Right cardiac atrium (tissue), 5 donors: Measurements from ENCODE around the gene IGFBP1. TPM values are rescaled to one million over a fixed set of nuclear protein-coding genes. Genes with fewer than 3 reads are reported as not detected.

Experiments
- ATAC-seq, 2 donors: fragments of 200-7000 bp; cut with Tn5 transposase; one replicate each; pipeline versions ENCODE4 v1.8.0 to v1.9.1; 2020; ENCODE audit warnings: moderate library complexity in 2 of 2, mild to moderate bottlenecking in 1 of 2
- DNase-seq, 3 donors: peaks; one replicate each; pipeline ENCODE4 v3.0.0-alpha.2; 2020
- H3K27ac ChIP-seq: one replicate; pipeline ENCODE4 v1.5.1; 2013; ENCODE audit warnings: mild to moderate bottlenecking, low read length, control low read depth, moderate library complexity
- H3K27me3 ChIP-seq: one replicate; pipeline ENCODE4 v1.6.1; 2013; ENCODE audit not compliant: control insufficient read depth, insufficient read depth
- H3K4me1 ChIP-seq: one replicate; pipeline ENCODE4 v1.6.1; 2013; ENCODE audit warnings: low read length; ENCODE audit not compliant: control insufficient read depth, insufficient read depth
- H3K4me3 ChIP-seq: one replicate; pipeline ENCODE4 v1.5.1; 2013; ENCODE audit warnings: low read length, control low read depth
- H3K9me3 ChIP-seq: one replicate; pipeline ENCODE4 v1.6.1; 2013; ENCODE audit warnings: low read length; ENCODE audit not compliant: control insufficient read depth
- WGBS: extraction: QIAGEN DNeasy Blood & Tissue Kit; methylation state at CpG from one replicate; pipeline ENCODE4 v1.1.7; 2013; 5-methylcytosine and 5-hydroxymethylcytosine counted together
- intact Hi-C, 4 donors: fragments of 100-400 bp; cut with DNase I; formaldehyde crosslinking; loops; one replicate each; pipeline versions ENCODE4 v1.11.0 to v1.14.0; 2022 to 2023
- polyA plus RNA-seq: library from polyadenylated mRNA; stranded (reverse); fragments of 200-250 nt; gene quantifications from one replicate; pipeline ENCODE4 v1.2.3, GENCODE V29; 2013
- total RNA-seq, 4 donors: library from RNA; stranded (reverse); fragmentation: NEBNext Ultra II Directional; extraction: Animal tissue kit (Norgen Biotek cat#: 25700); gene quantifications; one replicate each; pipeline ENCODE4 v1.2.1, GENCODE V29; 2021
- donor health status: healthy with polysubstance abuse.
- donor health status: DM: no; HTN: yes; CAD: no.
- donor health status: DM: no; HTN: no; CAD: no.
- donor health status: DM: no; HTN: yes; CAD: no; lungs with severe emphysema.
- donor health status: DM: yes; HTN: yes; CAD: no.

The IGFBP1 gene
- total and polyA plus RNA-seq, 5 donors: 0.14 to 0.25 TPM; not detected in 3

DNA sequence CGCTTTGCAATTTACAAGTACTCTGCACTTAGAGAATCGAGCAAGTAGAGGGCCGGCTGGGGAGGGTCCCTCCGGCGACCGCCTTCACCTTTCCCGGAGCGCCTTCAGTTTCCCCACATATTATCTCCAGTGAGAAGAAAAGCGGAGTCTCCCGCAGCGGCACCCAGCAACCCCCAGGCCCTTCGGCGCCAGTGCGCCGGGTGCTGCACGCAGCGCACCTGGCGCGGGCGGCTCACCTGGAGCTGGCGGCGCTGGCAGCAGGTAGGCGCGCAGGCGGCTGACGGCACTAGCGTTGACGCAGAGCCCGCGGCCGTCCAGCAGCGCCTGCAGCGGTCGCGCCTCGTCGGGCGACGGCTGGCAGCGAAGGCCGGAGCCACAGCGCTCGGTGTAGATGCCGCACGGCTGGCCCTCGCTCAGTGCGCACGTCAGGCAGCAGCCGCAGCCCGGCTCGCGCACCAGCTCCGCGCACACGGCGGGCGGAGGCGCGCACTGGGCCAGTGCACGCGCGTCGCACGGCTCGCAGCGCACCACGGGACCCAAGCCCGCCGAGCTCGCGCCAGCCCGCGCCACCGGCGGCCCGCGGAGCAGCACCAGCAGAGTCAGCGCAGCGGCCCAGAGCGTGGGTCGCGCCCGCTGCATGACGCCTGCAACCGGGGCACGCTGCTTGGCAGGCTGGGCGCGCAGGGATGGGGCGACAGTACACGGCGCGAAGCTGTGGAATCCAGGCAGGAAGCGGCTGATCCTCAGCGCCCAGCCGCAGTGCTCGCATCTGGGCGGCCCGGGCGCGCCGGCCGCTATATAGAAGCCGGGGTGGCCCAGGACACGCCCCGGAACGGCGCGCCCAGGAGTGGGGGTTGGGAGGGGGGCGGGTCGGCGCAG is 32.5 kb downstream of the IGFBP1 start, which contains the start of gene IGFBP3:
Gene IGFBP3 (minus strand): TSS at position 771 of the 879 bp plus-strand sequence. CDS start 132 bp downstream, at position 639.
- H3K4me1 ChIP-seq: peaks cover 5% of the 10 kb centered on the region
- H3K27me3 ChIP-seq: no peaks in the 10 kb centered on the region
- WGBS: under 1% methylated on average over 111 of the region's 111 CpGs

GRCh38 chr7:45921381-45921698 is 33.1 kb downstream of the IGFBP1 start:
- WGBS: 1% methylated on average over 31 of the region's 31 CpGs
- peak; percentile 2 to 6 for ATAC-seq
- peak overlapping the region; percentile 55 for H3K4me3 ChIP-seq
- DNase-seq: peak in 1 of 3 donors; percentile 15
- H3K27ac ChIP-seq: no peak overlapping the region
- H3K9me3 ChIP-seq: no peaks in the 10 kb centered on the region
- H3K27me3 ChIP-seq: no peaks in the 10 kb centered on the region
- intact Hi-C loops: loop anchor here (2.0 to 10.0 kb wide), 9 partner anchors 123 to 1333 kb away; no protein-coding TSS in a partner anchor
- H3K4me1 ChIP-seq: peaks cover 5% of the 10 kb centered on the region

More for the DNA sequence above, 32.5 kb downstream of the IGFBP1 start, which contains the start of gene IGFBP3:
- ATAC-seq: peak; percentile 85 to 90
- peak; percentile 66 to 88 (median 88) for DNase-seq
- Histone ChIP-seq H3K4me3 (peak within 1 kb of the TSS; percentile 55), H3K27ac (no peak within 1 kb of the TSS), H3K9me3 (no peaks in the 10 kb centered on the region)
- intact Hi-C loops: loop anchor here (2.0 to 10.0 kb wide), 9 partner anchors 124 to 1334 kb away; no protein-coding TSS in a partner anchor

DNA sequence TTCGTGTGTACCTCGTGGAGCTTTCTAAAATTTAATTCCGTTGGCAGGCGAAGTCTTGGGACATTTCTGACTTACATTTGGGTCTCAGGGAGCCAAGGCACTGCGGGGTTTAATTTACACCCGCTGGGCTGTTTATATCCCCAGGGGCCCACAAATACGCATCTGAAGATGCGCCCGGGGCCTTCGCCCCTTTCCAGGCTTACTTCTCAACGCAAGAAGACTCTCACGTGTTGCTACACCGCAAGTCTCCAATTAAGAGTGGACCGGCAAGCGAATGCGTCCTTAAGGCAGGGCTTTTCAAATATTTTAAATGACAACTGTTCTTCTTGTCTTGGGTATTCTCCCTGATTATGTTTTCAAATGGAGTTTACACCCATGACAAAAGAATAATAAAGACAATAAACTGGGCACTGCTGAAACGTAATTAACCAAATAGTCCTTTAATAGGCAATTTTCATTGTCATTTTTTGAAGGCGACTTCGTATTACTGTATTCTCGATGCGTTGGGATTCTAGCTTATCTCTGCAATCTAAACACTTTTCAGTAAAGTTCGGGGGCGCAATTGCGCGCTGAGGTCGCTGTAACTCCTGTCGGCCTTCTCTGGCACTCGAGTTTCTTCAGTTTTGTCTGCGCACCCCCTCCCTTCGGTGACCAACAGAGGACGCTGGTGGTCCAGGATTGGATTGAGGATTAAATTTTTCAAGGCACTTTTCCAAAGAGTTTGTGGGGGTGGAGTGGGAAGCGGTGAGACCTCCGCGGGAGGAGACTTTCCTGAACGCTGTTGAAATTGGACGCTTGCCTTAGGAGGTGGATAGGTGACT is 33.6 kb downstream of the IGFBP1 start:
- ATAC-seq (peak; percentile 15 to 52), DNase-seq (peak; percentile 66 to 84 (median 84))
- H3K27ac ChIP-seq: no peak overlapping the region
- H3K4me1 ChIP-seq: peaks cover 5% of the 10 kb centered on the region
- 5% methylated on average over 36 of the region's 36 CpGs for WGBS
- no peaks in the 10 kb centered on the region for H3K9me3 ChIP-seq
- intact Hi-C loops: loop anchor here (2.0 to 10.0 kb wide), 9 partner anchors 123 to 1333 kb away; no protein-coding TSS in a partner anchor
- no peaks in the 10 kb centered on the region for H3K27me3 ChIP-seq
- peak overlapping the region; percentile 55 for H3K4me3 ChIP-seq

- WGBS: 2% methylated on average over 11 of the region's 11 CpGs
- ATAC-seq (peak in 1 of 2 donors; percentile 21), DNase-seq (peak in 2 of 3 donors; percentile 6 to 51)
- intact Hi-C loops: loop anchor here in 3 of 4 donors (5.0 to 10.0 kb wide), 7 partner anchors 122 to 1332 kb away; no protein-coding TSS in a partner anchor
- H3K27me3 ChIP-seq: no peaks in the 10 kb centered on the region
- no peaks in the 10 kb centered on the region for H3K9me3 ChIP-seq
- H3K4me3 ChIP-seq: peak overlapping the region; percentile 44
- H3K27ac ChIP-seq: no peak overlapping the region
- H3K4me1 ChIP-seq: peaks cover 3% of the 10 kb centered on the region
Observed at GRCh38 chr7:45922810-45923209, 34.5 kb downstream of the IGFBP1 start.

DNA sequence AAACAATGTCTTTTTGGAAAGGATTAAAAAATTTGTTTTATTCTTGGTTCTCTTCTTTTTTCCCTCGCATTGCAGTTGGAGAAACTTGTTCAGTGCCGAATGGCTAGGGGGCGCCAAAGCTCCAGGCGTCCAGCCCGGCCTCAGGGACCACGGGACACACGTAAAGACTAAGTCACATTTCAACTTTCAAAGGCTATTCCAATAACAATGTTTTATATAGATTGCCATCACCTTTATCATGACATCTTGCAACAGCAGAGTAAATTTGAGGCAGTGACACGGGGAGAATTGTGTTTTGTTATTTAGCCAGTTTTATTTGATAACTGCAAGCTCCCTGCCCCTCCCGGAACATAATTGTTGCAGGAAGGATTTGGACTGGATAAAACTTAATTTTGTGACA is 35.0 kb downstream of the IGFBP1 start:
- H3K27ac ChIP-seq: no peak overlapping the region
- H3K27me3 ChIP-seq: no peaks in the 10 kb centered on the region
- intact Hi-C loops: loop anchor here in 3 of 4 donors (5.0 to 10.0 kb wide), 7 partner anchors 122 to 1332 kb away; no protein-coding TSS in a partner anchor
- WGBS: 7% methylated on average over 9 of the region's 9 CpGs
- no peaks in the 10 kb centered on the region for H3K9me3 ChIP-seq
- H3K4me3 ChIP-seq: peak overlapping the region; percentile 44
- peak; percentile 56 to 64 for ATAC-seq
- peak; percentile 77 to 92 (median 91) for DNase-seq
- no peaks in the 10 kb centered on the region for H3K4me1 ChIP-seq

DNA sequence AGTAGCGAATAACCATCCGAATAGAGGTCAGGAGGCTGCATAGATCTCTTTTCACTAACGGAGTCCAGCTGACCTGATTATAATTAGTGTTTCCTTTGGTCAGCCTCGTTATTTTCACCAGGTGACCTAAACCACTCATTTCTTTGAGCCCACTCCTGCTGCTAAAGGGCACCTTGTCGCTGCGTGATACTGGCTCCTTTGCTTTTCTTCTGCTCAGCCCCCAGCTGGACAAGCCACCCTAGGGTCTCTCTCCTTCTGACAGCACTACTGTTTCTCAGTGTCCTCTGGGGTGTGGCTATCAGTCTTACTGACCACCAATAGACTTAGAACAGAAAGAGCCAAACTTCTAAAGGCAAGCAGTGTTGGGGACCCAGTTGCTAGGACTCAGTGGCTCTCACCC is 35.5 kb downstream of the IGFBP1 start:
- intact Hi-C loops: loop anchor here in 3 of 4 donors (5.0 to 10.0 kb wide), 7 partner anchors 121 to 1331 kb away; no protein-coding TSS in a partner anchor
- Histone ChIP-seq H3K9me3 (no peaks in the 10 kb centered on the region), H3K4me3 (no peak overlapping the region), H3K27ac (no peak overlapping the region), H3K27me3 (no peaks in the 10 kb centered on the region), H3K4me1 (no peaks in the 10 kb centered on the region)
- WGBS: 73% methylated on average over 6 of the region's 6 CpGs
- ATAC-seq: no peak
- DNase-seq: no peak

DNA sequence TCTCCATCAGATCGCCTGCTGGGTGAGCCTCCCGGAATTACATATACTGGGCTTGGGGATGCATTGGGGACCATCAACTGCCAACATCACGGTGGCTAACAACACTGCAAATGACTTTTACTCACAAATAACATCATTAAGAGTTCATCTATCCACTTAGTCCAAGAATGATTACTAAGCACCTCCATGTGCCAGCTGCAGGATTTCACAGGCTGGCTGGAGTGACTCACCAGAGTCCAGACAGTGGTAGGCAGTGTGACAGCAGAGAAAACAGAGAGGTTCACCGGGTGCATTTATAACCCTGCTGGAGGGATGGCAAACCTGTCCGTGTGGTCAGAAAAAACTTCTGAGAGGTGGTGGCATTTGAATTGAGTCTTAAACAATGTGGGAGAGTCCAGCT is 36.0 kb downstream of the IGFBP1 start:
- intact Hi-C loops: loop anchor here in 3 of 4 donors (5.0 to 10.0 kb wide), 7 partner anchors 121 to 1331 kb away; no protein-coding TSS in a partner anchor
- ATAC-seq: peak in 1 of 2 donors; percentile 21
- Histone ChIP-seq H3K4me3 (no peak overlapping the region), H3K4me1 (no peaks in the 10 kb centered on the region), H3K9me3 (no peaks in the 10 kb centered on the region), H3K27me3 (no peaks in the 10 kb centered on the region), H3K27ac (no peak overlapping the region)
- 59% methylated on average over 5 of the region's 5 CpGs for WGBS
- peak; percentile 22 to 45 (median 37) for DNase-seq

GRCh38 chr7:45927721-45928120 is 39.4 kb downstream of the IGFBP1 start:
- no peak for ATAC-seq
- Histone ChIP-seq H3K27me3 (no peaks in the 10 kb centered on the region), H3K4me1 (no peaks in the 10 kb centered on the region), H3K27ac (no peak overlapping the region), H3K4me3 (no peak overlapping the region), H3K9me3 (no peaks in the 10 kb centered on the region)
- WGBS: 85% methylated on average over 3 of the region's 3 CpGs
- DNase-seq: no peak
- intact Hi-C loops: loop anchor here in 3 of 4 donors (10.0 kb wide), 4 partner anchors 117 to 1327 kb away; no protein-coding TSS in a partner anchor

DNA sequence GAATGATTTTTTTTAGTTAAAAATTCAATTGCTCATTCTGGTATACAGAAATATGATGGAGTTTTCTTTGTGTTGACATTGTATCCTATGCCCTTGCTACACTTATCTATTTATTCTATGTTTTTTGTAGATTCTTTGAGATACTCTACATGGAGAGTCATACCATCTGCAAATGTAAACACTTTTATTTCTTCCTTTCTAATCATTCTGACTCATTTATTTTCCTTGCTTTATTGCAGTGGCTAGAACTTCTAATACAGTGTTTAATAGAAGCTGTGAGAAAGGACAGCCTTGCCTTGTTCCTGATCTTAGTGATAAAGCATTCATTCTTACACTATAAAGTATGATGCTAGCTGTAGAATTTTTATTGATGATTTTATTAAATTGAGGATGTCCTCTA is 42.7 kb downstream of the IGFBP1 start:
- Histone ChIP-seq H3K9me3 (no peaks in the 10 kb centered on the region), H3K27me3 (no peaks in the 10 kb centered on the region), H3K4me3 (no peak overlapping the region), H3K27ac (no peak overlapping the region), H3K4me1 (no peaks in the 10 kb centered on the region)
- ATAC-seq: no peak
- intact Hi-C loops: no loop called here
- DNase-seq: no peak

DNA sequence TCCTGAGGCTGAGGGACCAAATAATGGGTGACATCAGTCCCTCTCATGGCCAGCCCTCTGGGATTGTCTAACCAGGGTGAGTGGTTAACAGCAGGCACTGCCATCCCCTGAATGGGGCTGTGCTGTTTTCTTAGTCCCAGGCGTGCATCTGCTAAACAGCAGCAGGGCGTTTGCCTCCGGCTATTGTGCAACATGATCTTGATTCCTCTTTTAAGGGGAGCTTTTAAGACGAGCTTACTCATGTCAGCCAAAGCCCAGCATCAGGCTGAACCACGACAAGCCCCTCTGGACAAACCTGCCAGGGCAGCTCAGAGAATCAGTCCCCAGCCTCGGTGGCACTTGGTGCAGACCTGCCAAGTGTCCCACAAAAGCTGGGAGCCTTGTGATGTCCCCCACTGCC is 49.0 kb downstream of the IGFBP1 start:
- H3K9me3 ChIP-seq: no peaks in the 10 kb centered on the region
- H3K4me3 ChIP-seq: no peak overlapping the region
- no peak overlapping the region for H3K27ac ChIP-seq
- intact Hi-C loops: no loop called here
- ATAC-seq: no peak
- H3K27me3 ChIP-seq: no peaks in the 10 kb centered on the region
- peak in 1 of 3 donors; percentile 27 for DNase-seq
- 75% methylated on average over 6 of the region's 6 CpGs for WGBS
- no peaks in the 10 kb centered on the region for H3K4me1 ChIP-seq
